Measurements from ENCODE around the gene PPP2R5C.

- TF ChIP-seq, protein P1, sequence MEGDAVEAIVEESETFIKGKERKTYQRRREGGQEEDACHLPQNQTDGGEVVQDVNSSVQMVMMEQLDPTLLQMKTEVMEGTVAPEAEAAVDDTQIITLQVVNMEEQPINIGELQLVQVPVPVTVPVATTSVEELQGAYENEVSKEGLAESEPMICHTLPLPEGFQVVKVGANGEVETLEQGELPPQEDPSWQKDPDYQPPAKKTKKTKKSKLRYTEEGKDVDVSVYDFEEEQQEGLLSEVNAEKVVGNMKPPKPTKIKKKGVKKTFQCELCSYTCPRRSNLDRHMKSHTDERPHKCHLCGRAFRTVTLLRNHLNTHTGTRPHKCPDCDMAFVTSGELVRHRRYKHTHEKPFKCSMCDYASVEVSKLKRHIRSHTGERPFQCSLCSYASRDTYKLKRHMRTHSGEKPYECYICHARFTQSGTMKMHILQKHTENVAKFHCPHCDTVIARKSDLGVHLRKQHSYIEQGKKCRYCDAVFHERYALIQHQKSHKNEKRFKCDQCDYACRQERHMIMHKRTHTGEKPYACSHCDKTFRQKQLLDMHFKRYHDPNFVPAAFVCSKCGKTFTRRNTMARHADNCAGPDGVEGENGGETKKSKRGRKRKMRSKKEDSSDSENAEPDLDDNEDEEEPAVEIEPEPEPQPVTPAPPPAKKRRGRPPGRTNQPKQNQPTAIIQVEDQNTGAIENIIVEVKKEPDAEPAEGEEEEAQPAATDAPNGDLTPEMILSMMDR (IDR thresholded peaks at IDR 0.05) = no peak
- no peak for TF ChIP-seq POLR2A (IDR thresholded peaks at IDR 0.05)
These were observed 11.3 kb downstream of the PPP2R5C start for GRCh38 chr14:101772770-101773169.

All from uterus (tissue), 2 donors.